ENCODE results near the gene RNF123.

The RNF123 gene

DNA sequence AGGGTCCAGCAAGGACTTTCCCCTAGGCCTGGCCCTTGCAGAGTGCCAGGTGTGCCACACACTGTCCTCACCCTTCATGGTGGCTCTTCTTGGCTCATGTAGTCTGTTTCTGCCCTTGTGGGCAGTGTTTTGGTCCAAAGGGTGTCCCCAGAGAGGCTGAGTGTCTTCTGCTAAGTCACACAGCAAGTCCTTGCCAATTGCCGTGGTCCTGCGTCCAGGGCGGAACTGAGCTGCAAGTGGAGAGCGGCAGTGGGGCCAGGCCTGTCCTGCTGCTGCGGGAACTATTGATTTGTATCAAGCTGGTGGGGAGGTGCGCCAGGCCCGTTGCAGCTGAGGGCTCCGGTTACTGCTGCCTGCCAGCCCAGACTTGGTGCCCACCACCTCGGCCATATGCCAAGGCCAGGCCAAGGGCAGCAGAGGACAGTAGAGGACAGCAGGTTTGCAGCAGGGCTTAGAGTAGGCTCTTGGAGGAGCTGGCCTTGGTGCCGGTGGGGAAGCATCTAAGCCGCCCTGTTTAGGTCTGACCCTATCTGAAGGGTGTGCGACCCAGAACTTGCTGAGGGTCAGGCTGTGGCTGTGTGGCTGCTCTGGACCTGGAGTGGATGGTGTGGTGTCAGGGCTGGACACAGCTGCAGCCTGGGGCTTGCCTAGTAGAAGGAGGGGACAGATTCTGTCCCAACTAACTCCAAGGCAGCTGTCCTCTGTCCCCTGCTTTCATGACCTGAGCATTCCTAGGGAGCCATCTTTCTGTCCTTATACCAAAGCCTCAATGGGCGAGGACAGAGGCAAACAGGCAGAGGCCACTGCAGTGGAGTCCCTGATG lies 25.6 kb downstream of the RNF123 start:
- Histone ChIP-seq H3K9ac (ENCODE audit: low read length) (no peak overlapping the region), H3K4me1 (ENCODE audit: control insufficient read depth, insufficient read depth, low read length) (peaks cover 8% of the 10 kb centered on the region), H3K27me3 (ENCODE audit: control insufficient read depth, insufficient read depth, low read length) (no peaks in the 10 kb centered on the region), H3K4me3 (ENCODE audit: low read length) (no peak overlapping the region), H3K27ac (ENCODE audit: low read depth, low read length) (no peak overlapping the region), H3K36me3 (ENCODE audit: control insufficient read depth, insufficient read depth, low read length) (peaks cover 9% of the 10 kb centered on the region)

DNA sequence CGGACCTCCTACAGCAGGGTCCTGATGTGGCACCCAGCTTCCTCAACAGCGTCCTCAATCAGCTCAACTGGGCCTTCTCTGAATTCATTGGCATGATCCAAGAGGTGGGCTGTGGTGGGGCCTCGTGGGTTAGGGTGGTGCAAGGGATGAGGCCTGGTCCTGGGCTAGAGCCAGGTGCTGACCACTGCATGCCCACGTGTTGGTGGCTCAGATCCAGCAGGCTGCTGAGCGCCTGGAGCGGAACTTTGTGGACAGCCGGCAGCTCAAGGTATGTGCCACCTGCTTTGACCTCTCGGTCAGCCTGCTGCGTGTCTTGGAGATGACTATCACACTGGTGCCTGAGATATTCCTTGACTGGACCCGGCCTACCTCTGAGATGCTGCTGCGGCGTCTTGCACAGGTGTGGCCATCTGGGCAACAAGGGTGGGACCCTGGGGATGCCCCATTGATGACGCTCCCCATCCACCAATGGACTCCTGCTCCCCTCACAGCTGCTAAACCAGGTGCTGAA lies 26.3 kb downstream of the RNF123 start:
- H3K4me3 ChIP-seq (ENCODE audit: low read length), result no peak overlapping the region
- peaks cover 8% of the 10 kb centered on the region for H3K4me1 ChIP-seq (ENCODE audit: control insufficient read depth, insufficient read depth, low read length)
- peaks cover 9% of the 10 kb centered on the region for H3K36me3 ChIP-seq (ENCODE audit: control insufficient read depth, insufficient read depth, low read length)
- H3K27me3 ChIP-seq (ENCODE audit: control insufficient read depth, insufficient read depth, low read length), result no peaks in the 10 kb centered on the region
- H3K9ac ChIP-seq (ENCODE audit: low read length), result no peak overlapping the region
- H3K27ac ChIP-seq (ENCODE audit: low read depth, low read length), result no peak overlapping the region

DNA sequence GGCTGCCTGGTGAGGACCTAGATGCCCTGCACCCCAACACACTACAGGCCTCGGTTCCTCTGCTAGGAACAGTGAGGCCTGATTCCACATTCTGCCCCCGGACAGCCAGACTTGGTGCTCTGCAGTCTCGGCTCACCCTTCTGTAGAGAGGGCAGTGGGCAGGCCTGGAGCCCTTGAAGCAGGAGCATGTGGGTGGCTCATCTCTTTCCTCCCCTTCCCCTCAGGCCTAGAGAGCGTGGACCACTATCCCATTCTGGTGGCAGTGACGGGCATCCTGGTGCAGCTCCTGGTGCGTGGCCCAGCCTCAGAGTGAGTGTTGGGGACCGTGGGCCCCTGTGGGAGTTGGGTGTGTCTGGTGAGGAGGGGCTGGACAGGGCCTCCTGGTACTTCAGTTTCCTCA lies 26.8 kb downstream of the RNF123 start:
- no peaks in the 10 kb centered on the region for H3K27me3 ChIP-seq (ENCODE audit: control insufficient read depth, insufficient read depth, low read length)
- peaks cover 8% of the 10 kb centered on the region for H3K4me1 ChIP-seq (ENCODE audit: control insufficient read depth, insufficient read depth, low read length)
- H3K27ac ChIP-seq (ENCODE audit: low read depth, low read length), result no peak overlapping the region
- no peak overlapping the region for H3K4me3 ChIP-seq (ENCODE audit: low read length)
- H3K9ac ChIP-seq (ENCODE audit: low read length), result no peak overlapping the region
- peaks cover 12% of the 10 kb centered on the region for H3K36me3 ChIP-seq (ENCODE audit: control insufficient read depth, insufficient read depth, low read length)

DNA sequence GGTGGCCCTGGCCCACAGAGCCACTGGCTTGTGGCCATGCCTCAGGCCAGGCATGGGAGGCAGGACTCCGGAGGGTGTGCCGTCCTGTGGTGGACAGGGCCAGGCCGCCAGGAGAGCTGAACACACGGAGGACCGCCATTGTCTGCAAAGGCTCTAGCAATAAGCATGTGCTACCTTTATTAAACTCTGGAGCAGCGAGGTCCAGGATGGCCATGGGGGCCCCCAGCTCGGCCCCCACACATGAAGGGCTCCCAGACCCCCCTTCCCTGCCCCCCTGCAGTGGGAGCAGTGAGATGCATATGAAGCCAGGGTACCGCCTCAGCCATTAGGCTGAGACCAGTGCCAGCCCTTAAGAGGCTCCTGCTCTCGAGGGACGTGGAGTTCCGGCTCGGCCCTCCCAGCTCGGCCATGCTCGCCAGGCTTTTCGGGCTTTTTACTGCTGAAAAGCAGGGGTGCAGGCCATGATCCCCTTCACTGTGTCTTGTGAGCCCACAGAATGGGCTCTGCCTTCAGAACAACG lies 27.4 kb downstream of the RNF123 start:
- no peak overlapping the region for H3K4me3 ChIP-seq (ENCODE audit: low read length)
- no peak overlapping the region for H3K27ac ChIP-seq (ENCODE audit: low read depth, low read length)
- H3K36me3 ChIP-seq (ENCODE audit: control insufficient read depth, insufficient read depth, low read length), result peaks cover 15% of the 10 kb centered on the region
- no peak overlapping the region for H3K9ac ChIP-seq (ENCODE audit: low read length)
- peaks cover 8% of the 10 kb centered on the region for H3K4me1 ChIP-seq (ENCODE audit: control insufficient read depth, insufficient read depth, low read length)
- H3K27me3 ChIP-seq (ENCODE audit: control insufficient read depth, insufficient read depth, low read length), result no peaks in the 10 kb centered on the region

DNA sequence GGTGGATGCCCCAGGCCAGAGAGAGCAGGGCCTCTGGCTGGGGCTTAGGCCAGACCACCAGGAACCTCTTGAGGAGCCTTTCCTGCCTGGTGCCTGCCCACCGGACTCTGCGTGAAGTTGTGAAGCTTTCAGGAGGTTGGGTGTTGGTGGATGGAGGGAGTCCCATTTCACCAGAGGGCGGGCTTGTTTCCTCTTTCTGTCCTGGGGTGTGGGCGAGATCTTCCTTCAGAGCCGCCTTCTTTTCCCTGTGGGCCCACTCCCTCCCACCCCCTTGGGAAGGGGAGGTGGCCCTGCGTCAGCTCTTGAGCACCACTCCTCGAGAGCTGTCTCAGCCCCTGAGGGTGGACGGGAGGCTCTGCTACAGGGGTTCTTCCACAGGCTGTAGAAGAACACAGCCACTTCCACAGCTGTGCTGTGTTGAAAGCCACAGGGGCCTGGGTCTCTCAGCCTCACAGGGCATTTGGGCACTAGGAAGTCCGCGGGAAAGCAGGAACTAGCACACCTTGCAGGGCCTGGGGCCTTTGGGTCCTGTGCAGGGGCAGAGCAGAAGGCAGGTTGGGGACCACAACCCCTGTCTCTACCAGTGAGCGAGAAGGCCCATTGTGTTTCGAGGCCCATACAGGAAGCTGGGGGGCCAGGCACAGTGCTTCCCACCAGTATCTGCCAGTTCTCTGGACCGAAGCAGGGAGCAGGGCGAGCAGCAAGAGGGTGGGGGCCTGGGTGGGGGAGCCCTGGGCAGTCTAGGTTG lies 28.0 kb downstream of the RNF123 start:
- Histone ChIP-seq H3K9ac (ENCODE audit: low read length) (no peak overlapping the region), H3K36me3 (ENCODE audit: control insufficient read depth, insufficient read depth, low read length) (peaks cover 19% of the 10 kb centered on the region), H3K27ac (ENCODE audit: low read depth, low read length) (no peak overlapping the region), H3K27me3 (ENCODE audit: control insufficient read depth, insufficient read depth, low read length) (no peaks in the 10 kb centered on the region), H3K4me1 (ENCODE audit: control insufficient read depth, insufficient read depth, low read length) (peaks cover 9% of the 10 kb centered on the region), H3K4me3 (ENCODE audit: low read length) (no peak overlapping the region)

DNA sequence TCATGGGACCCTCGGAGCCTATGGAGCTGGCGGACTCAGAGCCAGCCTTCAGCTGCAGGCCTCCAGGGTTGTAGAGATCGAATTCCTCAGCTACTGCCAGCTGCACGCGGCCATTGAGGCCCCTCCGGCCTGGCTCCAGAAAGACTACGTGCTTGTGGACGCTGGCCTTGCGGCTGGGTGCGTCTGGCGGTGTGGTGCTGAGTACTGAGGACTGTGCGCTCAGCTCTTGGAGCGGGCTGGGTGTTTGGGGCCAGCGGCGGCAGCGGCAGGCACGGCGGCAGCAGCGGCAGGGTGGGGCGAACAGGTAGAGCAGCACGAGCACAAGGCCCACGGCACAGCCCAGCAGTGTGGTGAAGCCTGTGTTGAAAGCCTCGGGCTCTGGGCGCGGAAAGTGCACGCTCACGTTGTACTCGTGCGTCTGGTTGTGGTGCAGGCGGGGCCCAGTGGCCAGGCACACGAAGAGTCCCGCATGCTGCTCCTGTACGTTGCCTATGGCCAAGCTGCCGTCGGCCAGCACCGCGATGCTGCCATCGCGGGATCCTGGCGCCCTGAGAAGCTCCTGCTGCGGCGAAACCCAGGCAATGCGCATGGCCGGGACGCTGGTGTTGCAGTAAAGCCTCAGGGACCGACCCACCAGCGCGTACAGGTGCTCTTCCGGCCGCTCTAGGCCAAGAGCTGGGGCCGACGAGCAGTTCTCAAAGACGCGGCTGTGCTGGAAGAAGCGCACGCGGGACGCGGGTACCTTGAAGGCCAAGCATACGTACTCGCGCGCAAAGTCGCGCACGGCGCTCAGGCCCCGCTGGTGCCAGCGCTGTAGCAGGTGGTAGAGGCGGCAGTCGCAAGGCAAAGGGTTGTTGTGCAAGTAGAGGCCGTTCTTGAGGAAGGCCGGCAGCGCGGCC lies 28.9 kb downstream of the RNF123 start:
- H3K9ac ChIP-seq (ENCODE audit: low read length), result no peak overlapping the region
- no peaks in the 10 kb centered on the region for H3K27me3 ChIP-seq (ENCODE audit: control insufficient read depth, insufficient read depth, low read length)
- peaks cover 21% of the 10 kb centered on the region for H3K36me3 ChIP-seq (ENCODE audit: control insufficient read depth, insufficient read depth, low read length)
- H3K27ac ChIP-seq (ENCODE audit: low read depth, low read length), result no peak overlapping the region
- peak overlapping the region; percentile 86 for H3K4me3 ChIP-seq (ENCODE audit: low read length)
- H3K4me1 ChIP-seq (ENCODE audit: control insufficient read depth, insufficient read depth, low read length), result peaks cover 16% of the 10 kb centered on the region

DNA sequence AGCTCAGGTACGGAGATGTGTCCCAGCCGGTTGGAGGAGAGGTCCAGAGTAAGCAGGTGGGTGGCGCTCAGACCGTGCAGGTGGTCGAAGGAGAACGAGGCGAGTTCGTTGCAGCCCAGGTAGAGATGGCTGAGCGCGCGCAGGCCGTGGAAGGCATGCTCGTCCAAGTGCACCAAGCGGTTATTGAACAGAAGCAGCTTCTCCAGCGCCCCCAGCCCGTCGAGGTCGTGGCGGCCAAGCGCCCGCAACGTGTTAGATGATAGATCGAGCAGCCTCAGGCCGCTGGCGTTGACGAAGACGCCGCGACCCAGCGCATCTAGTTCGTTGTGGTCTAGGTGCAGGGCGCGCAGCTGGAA lies 29.5 kb downstream of the RNF123 start:
- Histone ChIP-seq H3K27me3 (ENCODE audit: control insufficient read depth, insufficient read depth, low read length) (no peaks in the 10 kb centered on the region), H3K9ac (ENCODE audit: low read length) (no peak overlapping the region), H3K4me3 (ENCODE audit: low read length) (peak overlapping the region; percentile 86), H3K27ac (ENCODE audit: low read depth, low read length) (no peak overlapping the region), H3K36me3 (ENCODE audit: control insufficient read depth, insufficient read depth, low read length) (peaks cover 20% of the 10 kb centered on the region), H3K4me1 (ENCODE audit: control insufficient read depth, insufficient read depth, low read length) (peaks cover 16% of the 10 kb centered on the region)

DNA sequence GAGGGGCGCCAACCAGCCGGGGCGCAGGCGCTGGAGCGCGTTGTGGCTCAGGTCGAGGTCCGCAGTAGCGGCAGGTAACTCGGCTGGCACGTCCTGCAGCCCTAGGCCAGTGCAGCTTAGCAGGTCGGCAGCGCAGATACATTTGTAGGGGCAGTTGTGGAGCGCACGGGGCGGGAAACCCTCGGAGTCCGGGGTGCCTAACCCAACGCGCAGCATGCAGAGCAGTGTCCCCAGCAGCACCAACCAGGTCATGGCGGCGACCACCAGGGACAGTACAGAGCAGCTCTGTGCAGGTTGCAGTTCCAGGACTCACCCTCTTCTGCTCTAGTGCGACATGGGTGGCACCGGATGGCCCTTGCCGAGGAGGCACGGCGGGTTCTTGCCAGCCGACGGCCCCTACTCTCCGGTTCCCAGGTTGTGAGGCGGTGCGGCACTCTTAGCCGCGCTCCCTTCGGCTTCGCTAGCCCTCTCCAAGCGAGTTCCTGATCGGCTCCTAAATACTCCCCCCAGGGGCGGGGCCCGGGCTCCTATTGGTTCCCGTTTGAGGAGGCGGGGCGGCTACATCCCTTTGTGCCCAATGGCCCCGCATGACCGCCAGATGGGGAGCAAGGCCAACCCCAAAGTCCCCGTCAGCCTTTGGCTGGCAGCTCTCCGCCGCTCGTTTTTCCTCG lies 30.0 kb downstream of the RNF123 start, which contains the start of gene AMIGO3:
TSS of gene AMIGO3 (minus strand) at position 471 of the 671 bp plus-strand sequence. CDS start at position 252, 219 bp downstream.
- Histone ChIP-seq H3K36me3 (ENCODE audit: control insufficient read depth, insufficient read depth, low read length) (peaks cover 18% of the 10 kb centered on the region), H3K4me3 (ENCODE audit: low read length) (peak within 1 kb of the TSS; percentile 86), H3K4me1 (ENCODE audit: control insufficient read depth, insufficient read depth, low read length) (peaks cover 18% of the 10 kb centered on the region), H3K9ac (ENCODE audit: low read length) (no peak within 1 kb of the TSS), H3K27me3 (ENCODE audit: control insufficient read depth, insufficient read depth, low read length) (no peaks in the 10 kb centered on the region), H3K27ac (ENCODE audit: low read depth, low read length) (peak within 1 kb of the TSS; percentile 39)

DNA sequence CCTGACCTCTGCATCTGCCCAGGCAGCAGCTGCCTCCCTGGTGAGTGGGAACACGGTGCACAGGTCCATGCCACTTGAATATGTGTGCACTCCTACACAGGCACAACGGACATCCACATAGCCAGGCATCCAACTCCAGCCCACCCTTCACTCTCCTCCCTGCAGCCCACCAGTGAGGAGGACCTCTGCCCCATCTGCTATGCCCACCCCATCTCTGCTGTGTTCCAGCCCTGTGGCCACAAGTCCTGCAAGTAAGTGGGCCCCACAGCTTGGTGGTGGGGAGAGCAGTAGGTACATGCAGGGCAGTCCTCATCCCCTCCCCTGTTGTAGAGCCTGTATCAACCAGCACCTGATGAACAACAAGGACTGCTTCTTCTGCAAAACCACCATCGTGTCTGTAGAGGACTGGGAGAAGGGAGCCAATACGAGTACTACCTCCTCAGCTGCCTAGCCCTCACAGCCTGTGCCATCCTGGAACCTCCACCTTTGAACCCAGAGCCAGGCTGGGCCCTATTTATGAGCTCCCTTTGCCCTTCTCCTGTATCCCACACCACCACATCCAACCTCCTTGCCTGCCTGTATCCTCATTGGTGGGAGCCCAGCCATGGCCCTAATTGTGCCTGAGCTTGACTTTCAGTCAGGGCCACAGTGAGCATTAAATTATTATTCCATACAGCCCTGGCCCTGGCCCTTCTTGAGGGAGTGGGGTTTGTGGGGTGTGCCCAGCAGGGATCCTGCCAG lies 31.7 kb downstream of the RNF123 start:
- Histone ChIP-seq H3K4me1 (ENCODE audit: control insufficient read depth, insufficient read depth, low read length) (peaks cover 22% of the 10 kb centered on the region), H3K9ac (ENCODE audit: low read length) (no peak overlapping the region), H3K4me3 (ENCODE audit: low read length) (no peak overlapping the region), H3K36me3 (ENCODE audit: control insufficient read depth, insufficient read depth, low read length) (peaks cover 17% of the 10 kb centered on the region), H3K27ac (ENCODE audit: low read depth, low read length) (no peak overlapping the region), H3K27me3 (ENCODE audit: control insufficient read depth, insufficient read depth, low read length) (no peaks in the 10 kb centered on the region)

DNA sequence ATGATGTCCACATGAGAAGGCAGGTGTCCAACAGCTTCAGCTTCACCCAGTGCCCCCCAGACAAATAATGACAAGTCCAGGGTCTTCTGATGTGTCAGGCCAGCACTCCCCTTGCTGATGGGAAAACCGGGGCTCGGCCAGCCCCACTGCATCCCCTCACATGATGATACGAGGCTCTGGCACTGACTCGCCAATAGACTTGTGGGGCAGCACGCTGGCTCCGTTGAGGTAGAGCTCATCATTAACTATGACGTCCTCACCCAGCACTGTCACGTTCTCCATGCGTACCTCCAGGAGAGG lies 32.2 kb downstream of the RNF123 start:
- Histone ChIP-seq H3K9ac (ENCODE audit: low read length) (no peak overlapping the region), H3K36me3 (ENCODE audit: control insufficient read depth, insufficient read depth, low read length) (peaks cover 18% of the 10 kb centered on the region), H3K4me1 (ENCODE audit: control insufficient read depth, insufficient read depth, low read length) (peaks cover 22% of the 10 kb centered on the region), H3K4me3 (ENCODE audit: low read length) (no peak overlapping the region), H3K27me3 (ENCODE audit: control insufficient read depth, insufficient read depth, low read length) (no peaks in the 10 kb centered on the region), H3K27ac (ENCODE audit: low read depth, low read length) (no peak overlapping the region)
